HG02678 (cell line): Measurements from ENCODE around the gene FBLN2.
"Not testable (repeated sequence)": the region's sequence is repeated elsewhere in the genome, so short reads cannot be mapped to it uniquely, and the experiment has no call there.

ENCODE experiments used
- ATAC-seq: cut with Tn5 transposase; IDR thresholded peaks from one replicate; pipeline ENCODE4 v1.9.1; 2021; ENCODE audit warnings: mild to moderate bottlenecking, moderate library complexity; ENCODE audit not compliant: unreplicated experiment

Gene FBLN2

DNA sequence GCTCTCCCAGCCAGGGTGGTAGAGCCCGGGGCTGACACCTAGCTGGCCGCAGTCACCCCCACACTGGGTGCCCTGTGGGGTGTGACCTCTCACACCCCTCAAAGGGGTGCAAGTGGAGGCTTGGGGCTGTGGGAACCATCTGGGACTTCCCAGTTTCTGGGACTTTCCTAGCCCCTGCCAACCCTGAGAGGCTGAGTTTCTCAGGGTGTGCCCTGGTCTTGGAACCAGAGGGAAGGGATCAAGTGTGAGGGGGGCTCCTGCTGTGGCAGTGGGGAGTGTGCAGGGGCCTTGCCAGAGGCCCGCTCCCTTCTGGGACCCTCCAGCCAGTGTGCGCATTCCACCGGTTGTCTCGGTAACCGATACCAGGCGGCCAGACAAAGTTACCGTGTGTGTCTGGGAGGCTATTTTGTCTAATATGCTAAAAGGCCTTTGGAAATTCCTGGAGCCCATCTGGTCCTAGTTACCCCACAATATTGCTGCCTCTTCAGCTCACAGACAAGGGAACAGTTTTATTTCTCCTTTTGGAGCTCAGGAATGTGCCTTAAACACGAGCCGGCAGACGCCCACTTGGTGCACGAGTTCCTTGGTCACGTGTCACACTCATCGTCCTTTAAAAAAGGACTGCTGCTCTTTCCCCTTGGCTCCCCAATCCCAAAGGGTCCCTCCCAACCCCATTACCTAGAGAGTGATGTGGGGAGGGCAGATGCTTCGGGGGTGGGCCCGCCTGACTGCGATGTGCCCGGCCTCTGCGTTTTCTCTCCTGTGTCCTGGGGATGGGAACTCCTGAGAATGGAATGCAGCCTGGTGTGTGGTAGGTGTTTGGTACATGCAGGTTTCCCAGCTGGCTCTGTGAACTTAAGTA, 35.6 kb upstream of the FBLN2 start:
- ATAC-seq, result no peak

- ATAC-seq, result no peak
Observed at GRCh38 chr3:13513913-13514517, 34.9 kb upstream of the FBLN2 start.

- no peak for ATAC-seq
Observed at GRCh38 chr3:13514639-13515435, 34.1 kb upstream of the FBLN2 start.

GRCh38 chr3:13515786-13516759, 32.9 kb upstream of the FBLN2 start:
- ATAC-seq, result no peak

DNA sequence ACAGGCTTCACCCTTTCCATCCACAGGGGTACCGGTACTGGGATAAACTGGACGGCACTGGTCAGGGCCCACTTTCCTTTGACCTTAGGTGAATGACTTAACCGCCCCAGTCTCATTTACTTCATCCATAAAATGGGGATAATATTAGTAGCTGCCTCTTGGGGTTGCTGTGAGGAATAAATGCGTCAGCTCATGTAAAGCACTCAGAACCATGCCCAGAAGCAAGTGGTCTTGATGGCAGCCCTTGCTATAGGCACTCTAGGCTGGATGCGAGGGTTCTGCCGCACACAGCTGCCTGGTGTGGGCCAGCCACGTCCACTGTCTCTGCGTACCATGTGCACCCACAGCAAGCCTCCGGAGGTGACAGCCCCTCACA, 32.2 kb upstream of the FBLN2 start:
- ATAC-seq, result no peak

GRCh38 chr3:13517253-13517977, 31.5 kb upstream of the FBLN2 start:
- no peak for ATAC-seq

DNA sequence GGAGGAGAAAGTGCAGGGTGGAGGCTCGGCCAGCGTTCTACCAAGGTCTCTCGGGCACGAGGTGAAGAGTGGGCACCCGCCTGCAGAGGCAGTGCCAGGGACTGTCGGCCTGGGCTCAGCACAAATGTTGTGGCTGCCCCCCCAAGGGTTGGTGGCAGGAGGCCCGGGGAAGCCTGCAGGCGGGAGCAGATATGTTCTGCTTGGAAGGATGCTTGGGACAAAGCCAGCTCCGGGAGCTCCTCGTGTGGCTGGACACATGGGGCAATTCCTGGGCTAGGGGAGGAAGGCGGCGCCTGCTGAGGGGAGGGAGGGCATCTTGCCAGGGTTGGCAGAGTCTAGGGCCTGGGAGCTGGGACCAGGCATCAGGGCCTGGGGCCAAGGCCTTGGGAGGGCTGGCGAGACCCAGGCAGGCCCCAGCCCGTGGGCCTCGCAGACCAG, 30.4 kb upstream of the FBLN2 start:
- no peak for ATAC-seq

DNA sequence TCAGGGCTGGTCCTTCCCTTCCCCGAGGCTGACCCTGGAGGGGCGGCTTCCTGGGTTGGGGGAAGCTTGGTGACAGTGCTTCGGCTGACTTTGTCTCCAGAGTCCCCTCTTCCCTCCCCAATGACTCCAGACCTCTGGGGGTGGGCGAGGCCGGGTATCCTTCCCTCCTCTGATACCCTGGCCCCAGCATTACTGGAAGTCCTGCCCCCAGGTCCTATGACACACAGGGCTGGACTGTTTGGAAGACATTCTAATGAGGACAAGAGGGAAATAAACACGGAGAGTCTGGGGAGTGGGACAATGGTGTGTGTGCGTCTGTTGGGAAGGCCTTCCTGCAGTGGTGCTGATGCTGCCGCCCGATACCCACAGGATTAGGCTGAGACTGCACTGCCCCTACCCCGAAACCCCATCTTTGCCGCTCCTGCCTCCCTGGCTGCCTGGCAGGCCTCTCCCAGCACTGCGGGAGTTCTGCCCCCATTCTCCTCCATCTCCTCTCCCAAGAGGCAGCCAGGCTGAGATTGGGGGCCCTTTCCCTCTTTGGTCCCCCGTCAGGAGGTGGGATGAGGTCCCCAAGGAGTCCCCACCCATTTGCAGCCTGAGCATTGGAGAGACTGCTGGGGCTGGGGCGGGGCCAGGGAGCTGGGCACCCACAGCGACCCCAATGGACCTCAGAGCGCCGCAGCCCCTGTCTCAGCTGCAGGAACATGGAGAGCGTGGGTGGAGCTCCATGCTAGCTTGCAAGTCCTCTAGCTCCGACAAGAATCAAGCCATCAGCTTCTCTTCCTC, 29.7 kb upstream of the FBLN2 start:
- no peak for ATAC-seq

DNA sequence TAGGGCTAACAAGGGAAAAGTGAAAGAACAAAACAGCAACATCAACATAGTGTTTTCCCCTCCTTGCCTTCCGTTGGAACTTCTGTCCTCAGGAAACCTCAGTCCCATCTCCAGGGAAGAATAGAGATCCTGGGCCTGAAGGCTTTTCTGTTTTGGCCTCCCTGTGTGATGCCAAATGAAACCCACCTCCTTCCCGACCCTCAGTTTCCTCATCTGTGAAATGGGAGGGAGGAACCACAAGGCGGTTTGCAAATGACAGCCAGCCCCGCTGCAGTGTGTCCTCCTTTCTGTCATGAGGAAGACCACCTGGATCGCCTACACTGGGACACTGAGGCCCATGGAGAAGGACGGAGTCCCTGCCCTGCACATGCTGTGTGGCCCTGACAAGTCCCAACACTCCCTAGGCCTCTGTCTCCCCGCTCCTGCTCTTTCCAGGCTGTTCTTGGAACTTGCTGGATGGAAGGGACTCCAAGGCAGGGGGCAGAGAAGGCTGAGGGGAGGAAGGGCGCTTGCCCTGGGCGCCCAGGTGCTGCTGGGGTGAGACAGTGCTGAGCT, 28.5 kb upstream of the FBLN2 start:
- no peak for ATAC-seq

- ATAC-seq, result no peak
Observed at GRCh38 chr3:13521309-13521708, 27.6 kb upstream of the FBLN2 start.

- not testable (repeated sequence) for ATAC-seq
Observed at GRCh38 chr3:13521749-13522148, 27.2 kb upstream of the FBLN2 start.

GRCh38 chr3:13522236-13522635, 26.7 kb upstream of the FBLN2 start:
- no peak for ATAC-seq

- ATAC-seq, result no peak
Observed at GRCh38 chr3:13524979-13525669, 23.8 kb upstream of the FBLN2 start.

DNA sequence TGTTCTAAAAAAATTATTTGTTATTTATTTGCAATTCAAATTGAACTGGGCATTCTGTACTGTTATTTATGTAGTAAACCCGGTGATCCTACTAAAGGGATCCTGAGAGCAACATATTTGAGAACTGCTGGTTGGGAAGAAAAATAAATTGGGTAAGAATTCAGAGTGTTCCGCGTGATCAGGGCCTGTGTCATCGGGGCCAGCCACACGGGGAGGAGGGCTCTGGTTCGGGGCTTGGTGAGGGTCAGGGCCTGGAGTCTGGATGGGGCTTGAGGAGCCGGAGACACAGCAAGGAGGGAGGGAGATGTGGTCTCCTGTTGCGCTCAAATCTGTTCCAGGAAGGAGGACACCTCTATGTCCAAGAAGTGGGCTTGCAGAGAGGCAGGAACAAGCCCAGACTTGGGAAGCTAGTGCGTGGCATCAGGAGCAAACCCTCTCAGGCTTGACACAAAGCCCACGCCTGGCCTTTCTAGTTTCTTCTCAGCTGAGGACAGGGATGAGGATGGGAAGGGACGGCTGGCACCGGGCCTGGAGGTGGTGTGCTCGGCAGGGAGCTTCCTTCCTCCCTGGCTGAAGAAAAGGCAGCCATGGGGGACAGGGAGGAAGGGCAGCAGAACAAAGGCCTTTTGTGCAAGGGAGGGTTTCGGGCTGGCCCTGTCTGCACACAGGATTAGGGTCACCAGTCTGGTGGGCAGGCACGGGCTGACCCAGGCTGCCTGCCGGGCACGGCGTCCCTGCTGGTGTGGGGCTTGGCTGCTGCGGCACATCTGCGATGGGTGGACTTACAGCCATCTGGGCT, 22.9 kb upstream of the FBLN2 start:
- no peak for ATAC-seq

- no peak for ATAC-seq
Observed at GRCh38 chr3:13526626-13526949, 22.3 kb upstream of the FBLN2 start.

DNA sequence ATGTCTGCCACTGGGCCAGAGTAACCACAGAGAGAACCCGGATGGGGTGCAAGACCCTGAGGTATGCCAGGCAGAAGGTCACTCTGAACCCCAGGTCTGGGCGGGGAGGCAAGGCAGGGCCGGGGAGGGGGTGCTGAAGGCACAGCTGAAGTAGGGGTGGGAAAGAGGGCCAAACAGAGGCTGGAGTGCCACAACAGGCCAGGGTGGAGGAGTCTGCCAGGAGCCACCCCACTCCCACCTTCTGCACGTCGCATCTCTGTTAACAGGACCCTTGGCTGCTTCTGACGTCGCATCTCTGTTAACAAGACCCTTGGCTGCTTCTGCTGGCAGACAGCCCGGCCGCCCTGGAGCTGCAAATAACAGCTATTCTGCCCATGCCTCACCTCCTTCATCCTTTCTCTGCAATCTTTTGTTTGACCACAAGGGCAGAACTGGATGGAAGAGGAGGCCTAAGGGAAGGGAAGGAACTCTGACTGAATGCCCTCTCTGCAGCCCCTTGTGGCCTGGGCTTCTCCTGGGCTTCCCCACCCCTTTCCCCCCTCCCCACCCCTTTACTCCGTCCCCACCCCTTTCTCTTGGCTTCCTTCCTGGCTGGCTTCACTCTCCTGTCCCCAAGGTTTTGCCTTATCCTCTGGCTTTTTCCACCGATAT, 20.6 kb upstream of the FBLN2 start:
- ATAC-seq, result no peak
